HUES6 (cell line): ENCODE measurements around the gene ELAVL1.
"Not testable (repeated sequence)": the region's sequence is repeated elsewhere in the genome, so short reads cannot be mapped to it uniquely, and the experiment has no call there.

Experiments used
- H3K27ac ChIP-seq: 2 replicates; pipeline ENCODE4 v1.7.0; 2013; ENCODE audit warnings: low read depth, mild to moderate bottlenecking, low read length, inconsistent platforms
- H3K27me3 ChIP-seq: 2 replicates; pipeline ENCODE4 v1.6.1; 2013; ENCODE audit warnings: low read length; ENCODE audit not compliant: control insufficient read depth, insufficient read depth
- H3K36me3 ChIP-seq: 2 replicates; pipeline ENCODE4 v1.6.1; 2013; ENCODE audit warnings: low read length; ENCODE audit not compliant: control insufficient read depth, insufficient read depth
- H3K4me1 ChIP-seq: 2 replicates; pipeline ENCODE4 v1.6.1; 2013; ENCODE audit warnings: low read length; ENCODE audit not compliant: control insufficient read depth, insufficient read depth
- H3K4me3 ChIP-seq: 2 replicates; pipeline ENCODE4 v1.5.1; 2013; ENCODE audit warnings: low read depth, low read length
- H3K9ac ChIP-seq: one replicate; pipeline ENCODE4 v1.6.1; 2013; ENCODE audit warnings: mild to moderate bottlenecking, low read length
- H3K9me3 ChIP-seq: 2 replicates; pipeline ENCODE4 v1.6.1; 2013; ENCODE audit warnings: low read depth, low read length; ENCODE audit not compliant: control insufficient read depth, insufficient read depth

ELAVL1 gene

DNA sequence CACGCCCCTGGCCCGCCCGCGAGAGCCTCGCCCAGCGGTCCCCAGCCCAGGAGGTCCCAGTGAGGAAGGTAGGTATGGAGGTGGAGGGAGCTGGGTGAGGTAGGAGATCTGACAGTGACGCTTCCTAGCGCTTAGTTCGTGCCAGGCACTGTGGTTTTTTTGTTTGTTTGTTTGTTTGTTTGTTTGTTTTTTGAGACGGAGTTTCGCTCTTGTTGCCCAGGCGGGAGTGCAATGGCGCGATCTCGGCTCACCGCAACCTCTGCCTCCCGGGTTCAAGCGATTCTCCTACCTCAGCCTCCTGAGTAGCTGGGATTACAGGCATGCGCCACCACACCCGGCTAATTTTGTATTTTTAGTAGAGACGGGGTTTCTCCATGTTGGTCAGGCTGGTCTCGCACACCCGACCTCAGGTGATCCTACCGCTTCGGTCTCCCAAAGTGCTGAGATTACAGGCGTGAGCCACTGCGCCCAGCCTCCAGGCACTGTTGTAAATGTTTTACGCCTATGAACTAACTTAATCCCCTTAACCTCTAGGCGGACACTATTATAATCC is 87.3 kb downstream of the ELAVL1 start:
- not testable (repeated sequence) for H3K27ac ChIP-seq, H3K9ac ChIP-seq, H3K36me3 ChIP-seq, H3K9me3 ChIP-seq
- peaks cover 16% of the 10 kb centered on the region; the same call in 1 of the 2 replicates for H3K4me1 ChIP-seq
- peaks cover 48% of the 10 kb centered on the region for H3K27me3 ChIP-seq
- peak overlapping the region; percentile 65 for H3K4me3 ChIP-seq

DNA sequence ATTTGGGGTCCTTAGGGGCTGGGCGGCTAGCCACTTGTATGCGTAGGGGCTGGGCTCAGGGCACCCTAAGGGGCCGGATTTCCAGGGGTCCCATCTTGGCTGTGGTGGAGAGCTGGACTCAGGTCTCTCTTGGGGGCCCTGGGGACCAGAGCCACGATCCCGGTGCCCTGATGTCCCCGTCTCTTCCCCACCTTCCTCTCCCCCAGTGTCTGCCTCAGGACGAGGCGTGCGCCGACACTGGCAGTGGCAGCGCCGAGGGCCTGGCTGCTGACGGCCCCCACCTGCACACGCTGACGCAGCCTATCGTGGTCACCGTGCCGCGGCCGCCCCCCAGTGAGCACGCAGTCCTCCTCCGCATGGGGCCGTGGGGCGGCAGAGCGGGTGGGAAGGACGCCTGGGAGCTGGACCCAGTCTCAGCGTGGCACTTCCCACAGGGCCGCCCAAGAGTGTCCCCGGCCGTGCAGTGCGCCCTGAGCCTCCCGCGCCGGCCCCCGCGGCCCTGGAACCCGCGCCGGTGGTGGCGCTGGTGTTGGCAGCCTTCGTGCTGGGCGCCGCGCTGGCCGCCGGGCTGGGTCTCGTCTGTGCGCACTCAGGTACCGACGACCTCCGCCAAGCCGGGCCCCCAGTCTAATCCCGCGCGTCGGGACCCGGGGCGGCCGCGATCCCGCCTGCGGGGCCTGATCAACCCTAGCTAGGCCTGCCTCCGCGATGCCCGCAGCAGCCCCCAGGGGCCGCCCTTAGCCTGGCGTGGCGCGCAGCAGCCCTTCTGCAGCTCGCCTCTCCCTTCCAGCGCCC is 88.0 kb downstream of the ELAVL1 start:
- H3K9me3 ChIP-seq, result no peaks in the 10 kb centered on the region
- peaks cover 48% of the 10 kb centered on the region for H3K27me3 ChIP-seq
- H3K36me3 ChIP-seq, result peaks cover 8% of the 10 kb centered on the region
- H3K4me1 ChIP-seq, result peaks cover 16% of the 10 kb centered on the region; the same call in 1 of the 2 replicates
- H3K9ac ChIP-seq, result peak overlapping the region; percentile 12
- H3K4me3 ChIP-seq, result peak overlapping the region; percentile 65
- H3K27ac ChIP-seq, result no peak overlapping the region

DNA sequence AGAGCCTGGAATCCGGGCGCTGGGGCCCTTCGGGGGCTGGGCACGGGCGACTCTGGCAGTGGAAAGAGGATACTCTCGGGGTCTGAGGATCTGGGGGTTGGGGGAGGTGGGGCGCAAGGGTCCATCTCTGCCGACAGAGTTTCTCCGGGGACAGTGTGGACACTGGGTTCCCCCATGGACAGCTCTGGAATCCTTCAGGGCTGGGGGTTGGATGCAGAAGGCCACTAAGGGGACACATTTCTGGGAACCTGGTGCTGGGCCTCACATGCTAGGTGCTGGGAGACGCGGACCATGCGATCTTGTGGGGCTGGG is 88.5 kb downstream of the ELAVL1 start:
- H3K27ac ChIP-seq, result no peak overlapping the region
- peaks cover 8% of the 10 kb centered on the region for H3K36me3 ChIP-seq
- H3K9ac ChIP-seq, result no peak overlapping the region
- H3K4me1 ChIP-seq, result peaks cover 16% of the 10 kb centered on the region; the same call in 1 of the 2 replicates
- H3K27me3 ChIP-seq, result peaks cover 48% of the 10 kb centered on the region
- H3K9me3 ChIP-seq, result no peaks in the 10 kb centered on the region
- peak overlapping the region; percentile 65 for H3K4me3 ChIP-seq

DNA sequence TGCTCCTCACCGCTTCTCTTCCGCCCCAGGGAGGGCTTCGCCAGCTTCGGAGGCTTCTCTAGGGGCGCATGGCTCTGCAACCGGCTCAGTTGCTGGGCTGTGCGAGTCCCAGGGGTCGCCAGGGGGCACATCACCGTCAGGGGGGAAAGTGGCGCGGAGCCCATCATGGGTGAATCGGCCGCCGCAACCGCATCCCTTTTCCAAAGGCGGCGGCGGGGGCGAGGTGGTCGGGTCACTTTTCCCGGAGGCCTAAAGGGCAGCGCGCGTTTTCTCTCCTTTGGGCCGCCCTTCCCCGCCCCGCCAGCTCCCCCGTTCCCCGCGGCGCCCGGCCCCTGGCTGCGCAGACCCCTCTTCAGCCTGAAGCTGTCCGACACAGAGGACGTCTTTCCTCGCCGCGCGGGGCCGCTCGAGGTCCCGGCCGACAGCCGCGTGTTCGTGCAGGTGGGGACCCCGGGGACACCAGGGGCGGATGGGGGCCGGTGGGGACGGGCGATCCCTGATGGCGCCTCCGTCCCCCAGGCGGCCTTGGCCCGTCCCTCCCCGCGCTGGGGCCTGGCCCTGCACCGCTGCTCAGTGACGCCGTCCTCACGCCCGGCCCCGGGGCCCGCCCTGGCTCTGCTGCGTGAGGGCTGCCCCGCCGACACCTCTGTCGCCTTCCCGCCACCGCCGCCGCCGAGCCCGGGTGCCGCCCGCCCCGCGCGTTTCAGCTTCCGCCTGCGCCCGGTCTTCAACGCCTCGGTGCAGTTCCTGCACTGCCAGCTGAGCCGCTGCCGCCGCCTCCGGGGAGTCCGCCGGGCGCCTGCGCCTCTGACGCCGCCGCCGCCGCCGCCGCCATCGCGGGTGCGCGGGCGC is 89.1 kb downstream of the ELAVL1 start:
- H3K4me3 ChIP-seq, result peak overlapping the region; percentile 65

DNA sequence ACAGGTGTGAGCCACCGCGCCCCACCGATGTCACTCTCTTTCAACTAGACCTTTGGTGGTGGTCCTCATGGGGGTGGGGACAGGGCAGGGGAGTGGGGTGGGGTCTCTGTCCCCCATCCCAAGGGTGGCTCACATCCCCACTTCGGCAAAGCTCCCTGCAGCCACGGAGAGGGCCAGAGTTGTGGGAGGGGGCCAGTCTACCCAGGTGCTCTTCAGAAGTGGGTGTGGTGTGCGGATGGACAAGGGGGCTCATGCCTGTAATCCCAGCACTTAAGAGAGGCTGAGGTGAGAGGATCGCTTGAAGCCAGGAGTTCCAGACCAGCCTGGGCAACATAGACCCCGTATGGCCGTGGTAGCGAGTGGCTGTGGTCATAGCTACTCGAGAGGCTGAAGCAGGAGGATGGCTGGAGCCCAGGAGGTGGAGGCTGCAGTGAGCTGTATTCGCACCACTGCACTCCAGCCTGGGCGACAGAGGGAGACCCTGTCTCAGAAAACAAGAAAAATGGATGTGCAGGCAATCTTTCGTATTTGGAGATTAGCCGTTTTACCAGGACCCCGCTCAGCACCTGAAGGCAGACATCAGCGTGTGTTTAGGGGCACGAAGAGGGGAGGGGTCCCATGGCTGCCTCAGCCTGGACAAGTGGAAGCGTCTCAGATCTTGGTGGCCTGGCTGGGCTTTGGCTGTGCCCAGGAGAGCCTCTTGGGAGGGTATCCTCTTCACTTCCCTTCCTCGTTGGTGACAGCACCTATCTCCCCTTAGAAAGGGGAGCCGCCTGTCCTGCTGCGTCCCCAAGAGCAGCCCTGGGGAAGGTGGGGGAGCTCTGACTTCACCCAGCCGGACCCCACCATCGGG is 90.0 kb downstream of the ELAVL1 start:
- Histone ChIP-seq H3K9me3 (no peaks in the 10 kb centered on the region), H3K27ac (no peak overlapping the region), H3K9ac (no peak overlapping the region), H3K27me3 (peaks cover 48% of the 10 kb centered on the region), H3K4me3 (peak overlapping the region; percentile 65), H3K36me3 (peaks cover 20% of the 10 kb centered on the region), H3K4me1 (peaks cover 10% of the 10 kb centered on the region; the same call in 1 of the 2 replicates)

More for the DNA sequence above, 89.1 kb downstream of the ELAVL1 start:
- Histone ChIP-seq H3K9me3 (no peaks in the 10 kb centered on the region), H3K27ac (no peak overlapping the region), H3K4me1 (peaks cover 15% of the 10 kb centered on the region; the same call in 1 of the 2 replicates), H3K36me3 (peaks cover 12% of the 10 kb centered on the region), H3K9ac (no peak overlapping the region), H3K27me3 (peaks cover 48% of the 10 kb centered on the region)

DNA sequence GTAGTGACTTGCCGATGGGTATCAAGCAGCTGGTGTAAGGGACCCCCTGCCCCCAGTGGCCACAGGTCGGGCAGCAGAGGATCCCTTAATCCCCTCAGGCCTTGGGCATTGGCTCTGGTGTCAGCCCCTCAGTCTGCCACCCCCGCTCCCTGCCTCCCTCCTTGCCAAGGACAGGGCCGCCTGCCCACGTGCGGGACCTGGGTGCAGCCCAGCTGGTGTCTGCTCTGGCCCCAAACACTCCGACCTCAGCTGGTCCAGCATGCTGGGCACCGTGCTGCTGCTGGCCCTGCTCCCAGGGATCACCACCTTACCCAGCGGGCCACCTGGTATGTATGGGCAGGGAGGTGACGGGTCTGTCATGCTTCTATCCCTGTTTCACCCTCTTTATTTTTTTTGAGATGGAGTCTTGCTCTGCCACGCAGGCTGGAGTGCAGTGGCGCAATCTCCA is 90.8 kb downstream of the ELAVL1 start, which contains the start of gene TGFBR3L:
TSS of gene TGFBR3L (plus strand) at position 233 of the 448 bp plus-strand sequence.
- peaks cover 27% of the 10 kb centered on the region for H3K36me3 ChIP-seq
- H3K4me3 ChIP-seq, result peak within 1 kb of the TSS; percentile 65; the same call in 1 of the 2 replicates
- no peaks in the 10 kb centered on the region for H3K9me3 ChIP-seq
- H3K9ac ChIP-seq, result no peak within 1 kb of the TSS
- no peak within 1 kb of the TSS for H3K27ac ChIP-seq
- H3K4me1 ChIP-seq, result peaks cover 7% of the 10 kb centered on the region; the same call in 1 of the 2 replicates
- H3K27me3 ChIP-seq, result peaks cover 48% of the 10 kb centered on the region

DNA sequence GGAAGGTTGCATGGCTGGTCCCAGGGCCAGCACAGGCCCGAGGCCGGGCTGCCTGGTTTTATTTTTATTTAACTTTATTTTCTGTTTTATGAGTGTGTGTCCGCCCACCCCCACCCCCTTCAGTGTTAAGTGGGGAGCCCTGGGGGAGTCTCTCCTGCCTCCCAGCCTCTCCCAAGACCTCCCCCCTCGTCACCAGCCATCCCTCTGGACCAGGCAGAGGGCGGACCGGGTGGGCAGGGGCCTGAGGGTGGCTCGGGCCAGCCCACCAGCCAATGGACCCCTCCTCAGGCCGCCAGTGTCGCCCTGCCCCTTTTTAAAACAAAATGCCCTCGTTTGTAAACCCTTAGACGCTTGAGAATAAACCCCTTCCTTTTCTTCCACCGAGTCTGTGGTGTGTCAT is 91.3 kb downstream of the ELAVL1 start:
- Histone ChIP-seq H3K4me3 (no peak overlapping the region), H3K9me3 (no peaks in the 10 kb centered on the region), H3K27me3 (peaks cover 47% of the 10 kb centered on the region), H3K4me1 (peaks cover 6% of the 10 kb centered on the region; the same call in 1 of the 2 replicates), H3K27ac (no peak overlapping the region), H3K36me3 (peaks cover 31% of the 10 kb centered on the region), H3K9ac (no peak overlapping the region)

DNA sequence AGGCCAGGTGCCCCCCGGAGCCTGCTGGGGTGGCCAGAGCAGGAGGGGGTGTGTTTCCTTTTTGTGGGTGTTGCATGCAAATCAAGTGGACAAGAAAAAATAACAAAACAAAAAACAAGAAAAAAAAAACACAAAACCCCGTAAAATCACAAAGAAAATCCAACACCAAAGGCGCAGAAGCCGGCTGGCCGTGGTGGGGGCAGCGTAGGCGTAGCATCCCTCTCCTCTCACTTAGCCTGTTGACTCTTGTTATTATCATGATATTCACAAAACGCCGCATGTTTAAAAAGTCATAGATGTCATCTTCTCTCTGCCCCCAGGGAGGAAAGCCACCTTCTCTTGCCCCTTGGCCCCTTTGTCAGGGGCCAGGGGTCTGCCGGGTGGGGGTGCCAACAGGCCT is 91.8 kb downstream of the ELAVL1 start:
- no peak overlapping the region for H3K27ac ChIP-seq
- peaks cover 6% of the 10 kb centered on the region; the same call in 1 of the 2 replicates for H3K4me1 ChIP-seq
- H3K36me3 ChIP-seq, result peaks cover 32% of the 10 kb centered on the region
- H3K9ac ChIP-seq, result no peak overlapping the region
- H3K27me3 ChIP-seq, result peaks cover 43% of the 10 kb centered on the region
- H3K4me3 ChIP-seq, result no peak overlapping the region
- H3K9me3 ChIP-seq, result no peaks in the 10 kb centered on the region

DNA sequence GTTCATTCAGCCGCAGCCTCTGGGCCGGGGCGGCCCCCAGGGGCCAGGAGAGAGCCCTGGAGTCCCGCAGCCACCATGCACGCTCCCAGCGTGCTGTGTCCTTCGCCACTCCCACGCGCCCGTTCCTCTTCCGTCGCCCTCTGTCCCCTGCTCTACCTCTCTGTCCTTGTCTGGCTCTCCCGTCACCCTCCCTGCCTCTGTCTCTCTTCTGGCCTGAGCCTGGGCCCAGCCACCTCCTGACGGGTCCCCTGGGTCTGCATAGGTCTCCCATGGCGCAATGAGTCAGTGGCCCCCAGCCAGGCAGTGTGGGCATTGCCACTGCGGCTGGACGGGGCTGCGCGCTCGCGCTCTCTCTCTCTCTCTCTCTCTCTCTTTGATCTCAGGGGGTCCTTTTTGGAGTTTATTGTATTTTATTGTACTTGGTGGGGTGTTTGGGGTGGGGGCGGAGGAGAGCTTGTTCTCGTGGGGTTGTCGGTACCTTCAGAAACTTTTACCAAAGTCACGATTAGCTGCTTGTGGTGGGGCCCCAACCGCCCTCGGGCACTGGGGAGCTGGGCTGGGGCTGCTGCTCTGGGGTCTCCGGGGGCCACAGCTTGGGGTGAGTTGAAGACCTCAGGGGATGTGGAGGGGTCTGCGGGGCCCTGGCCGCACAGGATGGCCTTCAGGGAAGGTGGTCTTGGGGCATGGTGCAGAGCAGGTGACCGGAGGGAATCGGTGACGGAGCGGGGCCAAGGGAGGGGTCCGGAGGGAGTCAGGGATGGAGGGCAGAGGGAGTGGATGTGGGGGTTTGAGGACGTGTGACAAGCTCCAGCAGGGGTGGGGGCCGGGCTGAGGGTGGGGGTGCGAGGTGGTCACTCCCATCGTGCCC is 92.5 kb downstream of the ELAVL1 start:
- Histone ChIP-seq H3K27ac (no peak overlapping the region), H3K4me1 (peaks cover 6% of the 10 kb centered on the region; the same call in 1 of the 2 replicates), H3K27me3 (peaks cover 35% of the 10 kb centered on the region), H3K9ac (no peak overlapping the region), H3K4me3 (no peak overlapping the region), H3K9me3 (no peaks in the 10 kb centered on the region), H3K36me3 (peaks cover 32% of the 10 kb centered on the region)
